Panc1 (cell line): ENCODE measurements around the gene ALK. TPM values are rescaled to one million over a fixed set of nuclear protein-coding genes. Genes with fewer than 3 reads are reported as not detected.

ENCODE experiments used
- ATAC-seq: fragments of 200-7000 bp; cut with Tn5 transposase; 2 replicates; pipeline ENCODE4 v1.9.1; 2020; ENCODE audit warnings: mild to moderate bottlenecking, moderate library complexity
- BruUV-seq: library from RNA; stranded (reverse); fragments of 400-500 nt; replicated peaks from 2 replicates; lab custom pipeline; 2021; lab: Mats Ljungman, UMichigan
- CTCF ChIA-PET: fragments of 300-600 bp; sonication (Branson Sonifier 250); formaldehyde crosslinking; loops from one replicate; lab custom pipeline; 2022; ENCODE audit warnings: antibody characterized with exemption; lab: Charles Lee
- POLR2A ChIA-PET: fragments of 300-600 bp; sonication (Branson Sonifier 250); formaldehyde crosslinking; loops from one replicate; lab custom pipeline; 2022; ENCODE audit warnings: antibody characterized with exemption; lab: Charles Lee
- DNase-seq: peaks from one replicate; pipeline ENCODE4 v3.0.0-alpha.2; 2010; ENCODE audit warnings: low read depth, low spot score
- H3K27ac ChIP-seq: 2 replicates; pipeline ENCODE4 v1.5.1; 2011; ENCODE audit warnings: mild to moderate bottlenecking, low read length, inconsistent platforms
- H3K27me3 ChIP-seq: fragments of 200-500 bp; sonication (Bioruptor generic); 2 replicates; pipeline ENCODE4 v1.6.0; 2014; ENCODE audit warnings: low read length, inconsistent platforms; ENCODE audit not compliant: control insufficient read depth, insufficient read depth
- H3K36me3 ChIP-seq: fragments of 200-500 bp; sonication (Bioruptor generic); 2 replicates; pipeline ENCODE4 v1.5.1; 2014; ENCODE audit warnings: inconsistent platforms, mild to moderate bottlenecking, low read length, moderate library complexity; ENCODE audit not compliant: control insufficient read depth, insufficient read depth
- H3K4me1 ChIP-seq: 2 replicates; pipeline ENCODE4 v1.5.1; 2011; ENCODE audit warnings: inconsistent platforms, mild to moderate bottlenecking, low read length, moderate library complexity; ENCODE audit not compliant: control insufficient read depth, insufficient read depth
- H3K4me3 ChIP-seq, 2 experiments: 2 replicates each; pipeline ENCODE4 v1.5.1; 2011 to 2012; ENCODE audit warnings: low read depth in 2 of 2, low read length in 2 of 2, mild to moderate bottlenecking in 2 of 2, inconsistent platforms in 1 of 2, moderate library complexity in 1 of 2
- H3K9me3 ChIP-seq: fragments of 200-500 bp; sonication (Bioruptor generic); 2 replicates; pipeline ENCODE4 v1.5.1; 2014; ENCODE audit warnings: low read depth, mild to moderate bottlenecking, inconsistent platforms, low read length, moderate library complexity; ENCODE audit not compliant: control insufficient read depth, insufficient read depth
- POLR2AphosphoS5 ChIP-seq: IDR thresholded peaks from 2 replicates; pipeline ENCODE4 v1.6.1; 2012; ENCODE audit warnings: mild to moderate bottlenecking, low read depth, low read length, moderate library complexity
- SIN3A ChIP-seq: IDR thresholded peaks from 2 replicates; pipeline ENCODE4 v1.6.1; 2012; ENCODE audit warnings: low read depth, mild to moderate bottlenecking, low read length, moderate library complexity, borderline replicate concordance; ENCODE audit not compliant: insufficient read depth
- TCF7L2 ChIP-seq: IDR thresholded peaks from 2 replicates; pipeline ENCODE4 v1.6.1; 2011; ENCODE audit warnings: mild to moderate bottlenecking, low read depth, low read length, inconsistent platforms
- in situ Hi-C: cut with HindIII; loops from 2 replicates; pipeline ENCODE4 v1.10.0; 2016; ENCODE audit warnings: low sequenced_read_pairs, low pct_unique_long_range_greater_than_20kb
- intact Hi-C: fragments of 100-400 bp; cut with micrococcal nuclease; formaldehyde crosslinking; loops from one replicate; pipeline ENCODE4 v1.10.0; 2022; ENCODE audit not compliant: unreplicated experiment
- total RNA-seq: library from RNA; stranded (reverse); gene quantifications from one replicate; pipeline ENCODE4 v1.2.1, GENCODE V29; 2021; ENCODE audit not compliant: unreplicated experiment
- TF ChIP-seq, protein P1 (sequence below): fragments of 450-650 bp; IDR thresholded peaks from 2 replicates; pipeline ENCODE4 v1.5.1; 2017; ENCODE audit warnings: mild to moderate bottlenecking
- TF ChIP-seq, protein P2 (sequence below), 2 experiments: IDR thresholded peaks; 2 replicates each; pipeline ENCODE4 v1.6.1; 2011 to 2012; ENCODE audit warnings: low read depth in 2 of 2, control low read depth in 1 of 2, low read length in 1 of 2, mild to moderate bottlenecking in 1 of 2, moderate library complexity in 1 of 2; ENCODE audit not compliant: insufficient read depth in 1 of 2

Gene ALK
- total RNA-seq, 1 experiment from 2014 or later = not detected

DNA sequence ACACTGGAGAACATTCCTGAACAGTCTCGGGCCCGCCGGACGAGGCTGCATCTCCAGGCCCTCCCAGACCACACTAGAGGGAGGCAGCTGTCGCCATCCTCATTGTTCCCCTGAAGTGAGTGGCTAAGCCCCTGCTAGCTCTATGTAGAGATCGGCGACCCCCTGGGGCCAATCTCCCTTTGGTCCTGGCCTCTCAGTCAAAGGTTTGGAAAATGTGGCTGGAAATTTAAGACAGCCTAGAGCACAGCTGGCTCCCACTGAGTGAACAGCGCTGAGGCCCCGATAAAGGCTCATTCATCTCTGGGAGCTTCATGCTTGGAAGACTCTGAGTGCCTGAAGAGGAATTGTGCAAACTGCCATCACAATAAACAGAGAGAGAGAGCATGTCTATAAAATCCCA is 445.9 kb downstream of the ALK start:
- Histone ChIP-seq H3K27ac (no peak overlapping the region), H3K4me1 (no peaks in the 10 kb centered on the region), H3K4me3 (no peak overlapping the region), H3K27me3 (no peaks in the 10 kb centered on the region), H3K9me3 (peaks cover 3% of the 10 kb centered on the region; the same call in 1 of the 2 replicates), H3K36me3 (no peaks in the 10 kb centered on the region)
- ATAC-seq (no peak), DNase-seq (no peak)
- BruUV-seq = no TSS peak
- in situ Hi-C loops (no loop called here), intact Hi-C loops (no loop called here)
- POLR2A ChIA-PET = no interaction called here
- CTCF ChIA-PET = no interaction called here
- TF ChIP-seq, protein P1, sequence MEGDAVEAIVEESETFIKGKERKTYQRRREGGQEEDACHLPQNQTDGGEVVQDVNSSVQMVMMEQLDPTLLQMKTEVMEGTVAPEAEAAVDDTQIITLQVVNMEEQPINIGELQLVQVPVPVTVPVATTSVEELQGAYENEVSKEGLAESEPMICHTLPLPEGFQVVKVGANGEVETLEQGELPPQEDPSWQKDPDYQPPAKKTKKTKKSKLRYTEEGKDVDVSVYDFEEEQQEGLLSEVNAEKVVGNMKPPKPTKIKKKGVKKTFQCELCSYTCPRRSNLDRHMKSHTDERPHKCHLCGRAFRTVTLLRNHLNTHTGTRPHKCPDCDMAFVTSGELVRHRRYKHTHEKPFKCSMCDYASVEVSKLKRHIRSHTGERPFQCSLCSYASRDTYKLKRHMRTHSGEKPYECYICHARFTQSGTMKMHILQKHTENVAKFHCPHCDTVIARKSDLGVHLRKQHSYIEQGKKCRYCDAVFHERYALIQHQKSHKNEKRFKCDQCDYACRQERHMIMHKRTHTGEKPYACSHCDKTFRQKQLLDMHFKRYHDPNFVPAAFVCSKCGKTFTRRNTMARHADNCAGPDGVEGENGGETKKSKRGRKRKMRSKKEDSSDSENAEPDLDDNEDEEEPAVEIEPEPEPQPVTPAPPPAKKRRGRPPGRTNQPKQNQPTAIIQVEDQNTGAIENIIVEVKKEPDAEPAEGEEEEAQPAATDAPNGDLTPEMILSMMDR = no peak
- TF ChIP-seq TCF7L2 (no peak), SIN3A (no peak), POLR2AphosphoS5 (no peak)
- TF ChIP-seq, protein P2, sequence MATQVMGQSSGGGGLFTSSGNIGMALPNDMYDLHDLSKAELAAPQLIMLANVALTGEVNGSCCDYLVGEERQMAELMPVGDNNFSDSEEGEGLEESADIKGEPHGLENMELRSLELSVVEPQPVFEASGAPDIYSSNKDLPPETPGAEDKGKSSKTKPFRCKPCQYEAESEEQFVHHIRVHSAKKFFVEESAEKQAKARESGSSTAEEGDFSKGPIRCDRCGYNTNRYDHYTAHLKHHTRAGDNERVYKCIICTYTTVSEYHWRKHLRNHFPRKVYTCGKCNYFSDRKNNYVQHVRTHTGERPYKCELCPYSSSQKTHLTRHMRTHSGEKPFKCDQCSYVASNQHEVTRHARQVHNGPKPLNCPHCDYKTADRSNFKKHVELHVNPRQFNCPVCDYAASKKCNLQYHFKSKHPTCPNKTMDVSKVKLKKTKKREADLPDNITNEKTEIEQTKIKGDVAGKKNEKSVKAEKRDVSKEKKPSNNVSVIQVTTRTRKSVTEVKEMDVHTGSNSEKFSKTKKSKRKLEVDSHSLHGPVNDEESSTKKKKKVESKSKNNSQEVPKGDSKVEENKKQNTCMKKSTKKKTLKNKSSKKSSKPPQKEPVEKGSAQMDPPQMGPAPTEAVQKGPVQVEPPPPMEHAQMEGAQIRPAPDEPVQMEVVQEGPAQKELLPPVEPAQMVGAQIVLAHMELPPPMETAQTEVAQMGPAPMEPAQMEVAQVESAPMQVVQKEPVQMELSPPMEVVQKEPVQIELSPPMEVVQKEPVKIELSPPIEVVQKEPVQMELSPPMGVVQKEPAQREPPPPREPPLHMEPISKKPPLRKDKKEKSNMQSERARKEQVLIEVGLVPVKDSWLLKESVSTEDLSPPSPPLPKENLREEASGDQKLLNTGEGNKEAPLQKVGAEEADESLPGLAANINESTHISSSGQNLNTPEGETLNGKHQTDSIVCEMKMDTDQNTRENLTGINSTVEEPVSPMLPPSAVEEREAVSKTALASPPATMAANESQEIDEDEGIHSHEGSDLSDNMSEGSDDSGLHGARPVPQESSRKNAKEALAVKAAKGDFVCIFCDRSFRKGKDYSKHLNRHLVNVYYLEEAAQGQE (IDR thresholded peaks at IDR 0.05; ENCODE audit: insufficient read depth in 1 of 2, low read depth in 2 of 2, low read length in 1 of 2) = no peak

DNA sequence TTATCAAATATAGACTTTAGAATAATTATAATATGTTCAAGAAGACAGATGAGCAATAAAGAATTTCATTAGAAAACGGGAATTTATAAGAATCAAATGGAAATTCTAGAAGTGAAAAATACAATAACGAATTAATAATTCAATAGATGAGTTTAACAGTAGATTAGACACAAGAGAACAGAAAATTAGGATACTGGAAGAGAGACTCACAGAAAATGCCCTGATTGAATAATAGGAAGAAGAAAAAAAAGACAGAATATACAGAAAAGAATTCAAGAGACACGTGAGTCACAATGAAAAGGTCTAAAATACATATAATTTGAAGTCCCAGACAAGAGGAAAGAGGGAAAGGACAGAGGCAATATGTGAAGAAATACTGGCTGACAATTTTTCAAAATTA is 451.4 kb downstream of the ALK start:
- Histone ChIP-seq H3K36me3 (no peaks in the 10 kb centered on the region), H3K9me3 (peaks cover 7% of the 10 kb centered on the region), H3K4me1 (no peaks in the 10 kb centered on the region), H3K4me3 (no peak overlapping the region), H3K27me3 (no peaks in the 10 kb centered on the region), H3K27ac (no peak overlapping the region)
- intact Hi-C loops = no loop called here
- ChIA-PET CTCF (no interaction called here), POLR2A (no interaction called here)
- TF ChIP-seq TCF7L2 = no peak
- ATAC-seq = no peak
- BruUV-seq = no TSS peak
- in situ Hi-C loops = no loop called here
- no peak for DNase-seq

DNA sequence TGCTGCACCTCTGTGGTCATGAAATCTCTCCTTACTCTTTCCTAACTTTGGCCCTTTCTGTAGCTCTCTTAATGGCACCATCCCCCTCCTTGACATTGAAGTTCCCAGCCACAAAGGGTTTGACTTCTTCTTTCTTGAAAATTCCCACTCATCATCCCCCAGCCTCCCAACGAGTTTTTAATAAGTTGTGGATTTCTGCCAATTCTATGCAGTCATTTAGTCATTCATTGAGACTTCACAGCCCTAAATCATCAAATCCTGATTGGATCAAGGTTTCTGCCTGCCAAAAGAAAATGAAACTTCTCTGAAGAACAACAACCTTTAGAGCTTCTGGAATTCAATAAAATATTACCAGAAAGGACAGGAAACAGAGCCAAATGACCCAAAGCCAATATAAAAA is 451.9 kb downstream of the ALK start:
- H3K27me3 ChIP-seq = no peaks in the 10 kb centered on the region
- CTCF ChIA-PET = no interaction called here
- intact Hi-C loops = no loop called here

More for the DNA sequence above, 451.9 kb downstream of the ALK start:
- TF ChIP-seq TCF7L2 (no peak), POLR2AphosphoS5 (no peak)
- TF ChIP-seq, protein P2 (IDR thresholded peaks at IDR 0.05; ENCODE audit: insufficient read depth in 1 of 2, low read depth in 2 of 2, low read length in 1 of 2) = no peak
- H3K36me3 ChIP-seq = no peaks in the 10 kb centered on the region
- H3K4me1 ChIP-seq = no peaks in the 10 kb centered on the region
- H3K4me3 ChIP-seq = no peak overlapping the region
- H3K9me3 ChIP-seq = peaks cover 7% of the 10 kb centered on the region
- no peak for ATAC-seq
- POLR2A ChIA-PET = no interaction called here
- no peak overlapping the region for H3K27ac ChIP-seq
- no TSS peak for BruUV-seq
- DNase-seq = no peak
- in situ Hi-C loops = no loop called here
